HepG2 (cell line): ENCODE measurements around the gene AMD1. TPM values are rescaled to one million over a fixed set of nuclear protein-coding genes. Genes with fewer than 3 reads are reported as not detected.

ENCODE experiments used
- ATAC-seq: fragments of 200-7000 bp; cut with Tn5 transposase; 3 replicates; pipeline ENCODE4 v1.9.1; 2020; ENCODE audit warnings: mild to moderate bottlenecking, moderate library complexity
- BruUV-seq: library from RNA; stranded (reverse); fragments of 400-500 nt; replicated peaks from 2 replicates; lab custom pipeline; 2021; lab: Mats Ljungman, UMichigan
- CTCF ChIA-PET: fragments of 300-600 bp; formaldehyde crosslinking; extraction: SDS; loops from one replicate; lab custom pipeline; 2021; ENCODE audit warnings: low total read pairs, inconsistent platforms, low intra/inter-chr PET ratio; lab: Yijun Ruan, JAX
- POLR2A ChIA-PET: fragments of 350-600 bp; sonication (Branson Sonifier 250); formaldehyde crosslinking; loops from one replicate; lab custom pipeline; 2020; ENCODE audit warnings: antibody characterized with exemption, inconsistent platforms; lab: Yijun Ruan, JAX
- DNase-seq: peaks from one replicate; pipeline ENCODE4 v3.0.0-alpha.2; 2015; ENCODE audit warnings: low spot score
- FAIRE-seq: peaks from 3 replicates; lab custom pipeline; 2011; peaks lifted over from hg19 to GRCh38; lab: Jason Lieb, UNC
- H2AFZ ChIP-seq: one replicate; pipeline ENCODE4 v1.6.1; 2011; ENCODE audit warnings: low read length, inconsistent platforms
- H3K27ac ChIP-seq: fragments of 300-600 bp; 3 replicates; pipeline ENCODE4 v1.8.0; 2011; ENCODE audit warnings: mixed run types, mild to moderate bottlenecking, mixed read lengths, low read length, inconsistent platforms; ENCODE audit not compliant: insufficient read depth; ENCODE audit errors: extremely low read length
- H3K27me3 ChIP-seq, 2 experiments: fragments of 200-600 bp in 1 of 2; 2 replicates in 1 of 2; 3 replicates in 1 of 2; pipeline versions ENCODE4 v1.6.0 to v1.8.0; 2011; ENCODE audit warnings: low read length in 2 of 2, mild to moderate bottlenecking in 2 of 2, moderate library complexity in 2 of 2, inconsistent platforms in 1 of 2; ENCODE audit not compliant: insufficient read depth in 2 of 2, control insufficient read depth in 1 of 2
- H3K36me3 ChIP-seq, 2 experiments: fragments of 200-600 bp in 1 of 2; replicated peaks in 1 of 2; 2 replicates in 1 of 2; 3 replicates in 1 of 2; pipeline versions ENCODE4 v1.5.1 to v1.8.0; 2011; ENCODE audit warnings: low read length in 2 of 2, inconsistent platforms in 1 of 2; ENCODE audit not compliant: insufficient read depth in 2 of 2, control insufficient read depth in 1 of 2
- H3K4me1 ChIP-seq: 2 replicates; pipeline ENCODE4 v1.5.1; 2012; ENCODE audit warnings: low read length, inconsistent platforms; ENCODE audit not compliant: insufficient read depth
- H3K4me2 ChIP-seq: 2 replicates; pipeline ENCODE4 v1.6.0; 2011; ENCODE audit warnings: low read depth, low read length, inconsistent platforms
- H3K4me3 ChIP-seq, 3 experiments: fragments of 200-600 bp in 1 of 3; sonication (generic), shearing (Covaris generic) in 1 of 3; replicated peaks in 1 of 3; 2 replicates each; pipeline ENCODE4 v1.5.1; 2011 to 2016; ENCODE audit warnings: low read length in 3 of 3, inconsistent platforms in 2 of 3, low read depth in 2 of 3, mild to moderate bottlenecking in 2 of 3, control low read depth in 1 of 3, mixed read lengths in 1 of 3; ENCODE audit not compliant: insufficient read depth in 1 of 3
- H3K79me2 ChIP-seq: one replicate; pipeline ENCODE4 v1.6.1; 2011; ENCODE audit warnings: low read length, inconsistent platforms; ENCODE audit not compliant: insufficient read depth
- H3K9ac ChIP-seq: 2 replicates; pipeline ENCODE4 v1.6.0; 2011; ENCODE audit warnings: mild to moderate bottlenecking, low read depth, low read length, inconsistent platforms; ENCODE audit not compliant: insufficient read depth
- H3K9me3 ChIP-seq: 2 replicates; pipeline ENCODE4 v1.5.1; 2012; ENCODE audit warnings: mild to moderate bottlenecking, low read length
- H4K20me1 ChIP-seq: 2 replicates; pipeline ENCODE4 v1.6.0; 2011; ENCODE audit warnings: inconsistent platforms, mild to moderate bottlenecking, low read length, moderate library complexity; ENCODE audit not compliant: insufficient read depth
- ARID4A ChIP-seq: sonication (generic); formaldehyde crosslinking; IDR thresholded peaks from 2 replicates; pipeline ENCODE4 v1.5.0; 2020; ENCODE audit warnings: mild to moderate bottlenecking, missing genetic modification reagents, borderline replicate concordance
- ATF7-NPFF ChIP-seq: sonication (generic); formaldehyde crosslinking; IDR thresholded peaks from 2 replicates; pipeline ENCODE4 v1.8.1; 2023; ENCODE audit warnings: mild to moderate bottlenecking, low read depth, missing genetic modification reagents, moderate library complexity
- U2AF2 ChIP-seq: fragments of 200-400 bp; formaldehyde crosslinking; IDR thresholded peaks from 2 replicates; pipeline ENCODE4 v1.6.1; 2017; ENCODE audit warnings: low read depth, mild to moderate bottlenecking, low read length
- ZBTB33 ChIP-seq: sonication (generic); formaldehyde crosslinking; IDR thresholded peaks from 2 replicates; pipeline ENCODE4 v1.4.0; 2020; ENCODE audit warnings: missing genetic modification reagents
- ZNF318 ChIP-seq: sonication (generic); formaldehyde crosslinking; IDR thresholded peaks from 2 replicates; pipeline ENCODE4 v1.4.0; 2020; ENCODE audit warnings: mild to moderate bottlenecking, missing genetic modification reagents
- ZNF337 ChIP-seq: sonication (generic); formaldehyde crosslinking; IDR thresholded peaks from 2 replicates; pipeline ENCODE4 v1.5.1; 2020; ENCODE audit warnings: missing genetic modification reagents, low read depth, mild to moderate bottlenecking, borderline replicate concordance
- WGBS: methylation state at CpG from one replicate; pipeline ENCODE4 v1.1.6; 2017; ENCODE audit warnings: low lambda C conversion rate; 5-methylcytosine and 5-hydroxymethylcytosine counted together
- in situ Hi-C: cut with HindIII; loops from 2 replicates; pipeline ENCODE4 v1.10.0; 2017; ENCODE audit warnings: low pct_unique_long_range_greater_than_20kb; ENCODE audit not compliant: extremely low pct_ligation_motif_present
- intact Hi-C: fragments of 100-400 bp; cut with micrococcal nuclease; formaldehyde crosslinking; loops from one replicate; pipeline ENCODE4 v1.10.0; 2022; ENCODE audit not compliant: unreplicated experiment
- polyA plus RNA-seq, 8 experiments: library from polyadenylated mRNA; depleted of rRNA in 3 of 8; stranded (reverse) in 7 of 8; unstranded in 1 of 8; fragments of >200 nt; fragmentation: Illumina TruSeq in 4 of 8; extraction: Trizol in 4 of 8; gene quantifications; 2 replicates each; pipeline versions ENCODE4 v1.2.1 to v1.2.3, GENCODE V29; 2011 to 2016; ENCODE audit warnings: low read depth in 4 of 8, missing spikeins in 1 of 8, mixed read lengths in 1 of 8; ENCODE audit not compliant: insufficient read depth in 1 of 8
- total RNA-seq, 5 experiments: library from RNA; depleted of rRNA; stranded (reverse); fragments of >200 nt; fragmentation: Illumina TruSeq; extraction: Trizol; gene quantifications; 2 replicates each; pipeline ENCODE4 v1.2.3, GENCODE V29; 2016; ENCODE audit warnings: low read depth in 1 of 5

Gene AMD1
- total and polyA plus RNA-seq, 2 of the 13 experiments (the other 11 are each of a cell fraction or from before 2014, with no cell fraction given), result 108 to 123 TPM

DNA sequence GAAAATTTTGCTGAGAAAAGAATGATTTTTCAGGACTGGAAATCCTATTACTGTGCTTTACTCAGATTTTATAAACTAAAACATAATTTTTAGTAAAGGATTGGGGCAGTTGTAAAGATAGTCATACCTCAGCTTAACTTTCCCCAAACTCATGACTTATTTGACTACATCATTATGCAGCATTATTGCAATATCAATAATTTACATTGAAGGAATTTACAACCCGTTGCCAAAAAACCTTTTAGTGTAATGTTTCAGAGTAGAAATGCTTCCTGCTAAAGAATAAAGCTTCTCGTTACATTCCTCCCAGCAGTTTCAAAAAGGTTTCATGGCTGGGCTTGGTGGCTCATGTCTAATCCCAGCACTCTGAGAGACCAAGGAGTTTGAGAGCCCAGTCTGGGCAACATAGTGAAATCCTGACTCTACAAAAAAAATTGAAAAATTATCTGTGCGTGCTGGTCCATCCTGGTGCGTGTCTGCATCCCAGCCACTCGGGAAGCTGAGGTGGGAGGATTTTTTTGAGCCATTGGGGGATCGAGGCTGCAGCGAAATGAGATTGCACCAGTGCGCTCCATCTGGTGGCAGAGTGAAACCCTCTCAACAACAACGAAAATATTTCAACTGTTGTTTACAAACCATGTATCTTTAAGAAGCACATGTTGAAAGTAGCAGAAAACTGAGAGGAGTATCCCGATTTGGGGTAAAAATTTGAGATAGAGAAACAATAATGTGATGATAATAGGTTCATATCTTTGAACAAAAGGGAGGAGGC lies 4.4 kb downstream of the AMD1 start (continued):
- peak; percentile 44; the same call in 1 of the 2 replicates for TF ChIP-seq ARID4A
- 0 out of 2 replicates have a peak, but pooled peaks have one; percentile 45 for TF ChIP-seq ZNF337

DNA sequence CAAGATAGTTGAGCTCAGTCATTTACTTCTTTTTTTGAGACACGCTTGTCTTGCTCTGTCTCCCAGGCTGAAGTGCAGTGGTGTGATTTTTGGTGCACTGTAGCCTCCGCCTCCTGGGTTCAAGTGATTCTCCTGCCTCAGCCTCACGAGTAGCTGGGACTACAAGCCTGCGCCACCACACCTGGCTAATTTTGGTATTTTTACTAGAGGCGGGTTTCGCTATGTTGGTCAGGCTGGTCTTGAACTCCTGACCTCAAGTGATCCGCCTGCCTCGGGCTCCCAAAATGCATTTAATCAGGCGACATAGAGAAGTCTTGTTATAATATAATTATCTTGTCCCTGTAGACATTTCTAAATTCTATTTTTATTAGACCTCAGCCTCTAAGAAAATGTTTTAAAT lies 6.1 kb downstream of the AMD1 start:
- H3K4me1 ChIP-seq, result peaks cover 68% of the 10 kb centered on the region
- CTCF ChIA-PET, result no interaction called here
- in situ Hi-C loops, result no loop called here
- TF ChIP-seq ZBTB33 (CRISPR knock-in tag), result peak; percentile 57; the same call in 1 of the 2 replicates
- TF ChIP-seq U2AF2, result no peak
- TF ChIP-seq ATF7-NPFF (CRISPR knock-in tag), result no peak
- no peak for TF ChIP-seq ZNF318 (CRISPR knock-in tag)

More for the DNA sequence above, 6.1 kb downstream of the AMD1 start:
- Histone ChIP-seq H3K27ac (no peak overlapping the region), H2AFZ (no peak overlapping the region), H3K9me3 (no peaks in the 10 kb centered on the region), H3K4me3 (peak overlapping the region in 2 of 3 experiments; percentile 26 to 98; a peak in 2 of 6 replicates), H3K27me3 (no peaks in the 10 kb centered on the region; a peak in 1 of 5 replicates), H3K36me3 (peaks cover 2 to 8% of the 10 kb centered on the region in 2 experiments; a peak in 2 of 5 replicates), H3K4me2 (peak overlapping the region; percentile 79), H3K9ac (peak overlapping the region; percentile 97; the same call in 1 of the 2 replicates), H4K20me1 (peaks cover 100% of the 10 kb centered on the region), H3K79me2 (peaks cover 99% of the 10 kb centered on the region)
- FAIRE-seq (peak; percentile 21), ATAC-seq (no peak), DNase-seq (no peak)
- POLR2A ChIA-PET, result no interaction called here
- BruUV-seq, result no TSS peak
- intact Hi-C loops, result no loop called here
- 72% methylated on average over 9 of the region's 9 CpGs for WGBS
